Stimulated activated CD8-positive, alpha-beta memory T cell treated with anti-CD3 and anti-CD28 coated beads, Interleukin-2, amount 100 ng/mL, for 1 hour (primary cell): ENCODE measurements around the gene SMARCD1.
A peak's percentile ranks its signal among the peaks of the same experiment; 100 is the strongest.
"Not testable (repeated sequence)": the region's sequence is repeated elsewhere in the genome, so short reads cannot be mapped to it uniquely, and the experiment has no call there.

ENCODE experiments used
- DNase-seq, 2 donors: peaks; one replicate each; pipeline ENCODE4 v3.0.0-alpha.2; 2020; ENCODE audit warnings: low read depth in 2 of 2

The SMARCD1 gene

DNA sequence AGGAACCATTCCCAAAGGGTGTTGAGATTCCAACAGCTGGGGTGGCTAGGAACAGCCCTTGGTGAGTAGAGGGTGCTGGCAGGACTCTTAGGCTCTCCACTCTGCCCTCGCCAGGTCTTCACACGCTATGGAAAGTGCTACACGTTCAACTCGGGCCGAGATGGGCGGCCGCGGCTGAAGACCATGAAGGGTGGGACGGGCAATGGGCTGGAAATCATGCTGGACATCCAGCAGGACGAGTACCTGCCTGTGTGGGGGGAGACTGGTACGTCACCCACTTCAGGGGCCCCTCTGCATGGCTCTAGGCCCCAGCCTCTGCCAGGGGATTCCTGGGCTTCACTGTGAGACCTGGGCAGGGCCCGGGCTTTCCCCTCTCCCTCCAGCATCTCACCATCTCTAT lies 8.0 kb upstream of the SMARCD1 start:
- no peak for DNase-seq

DNA sequence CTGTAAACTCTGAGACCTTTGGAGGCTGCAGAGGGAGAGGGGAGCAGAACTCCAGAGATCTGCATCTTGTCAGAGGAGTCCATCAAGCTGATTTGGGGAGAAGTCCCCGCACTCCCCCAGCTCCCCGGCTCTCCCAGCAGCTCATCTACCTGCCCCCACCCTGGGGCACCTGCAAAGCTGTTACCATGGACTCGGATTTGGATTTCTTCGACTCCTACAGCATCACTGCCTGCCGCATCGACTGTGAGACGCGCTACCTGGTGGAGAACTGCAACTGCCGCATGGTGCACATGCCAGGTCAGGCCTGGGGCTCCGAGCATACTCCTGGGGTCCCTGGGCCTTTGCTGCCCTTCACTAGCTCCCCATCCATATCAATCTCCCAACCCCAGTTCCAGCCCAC lies 6.9 kb upstream of the SMARCD1 start:
- DNase-seq = no peak

DNA sequence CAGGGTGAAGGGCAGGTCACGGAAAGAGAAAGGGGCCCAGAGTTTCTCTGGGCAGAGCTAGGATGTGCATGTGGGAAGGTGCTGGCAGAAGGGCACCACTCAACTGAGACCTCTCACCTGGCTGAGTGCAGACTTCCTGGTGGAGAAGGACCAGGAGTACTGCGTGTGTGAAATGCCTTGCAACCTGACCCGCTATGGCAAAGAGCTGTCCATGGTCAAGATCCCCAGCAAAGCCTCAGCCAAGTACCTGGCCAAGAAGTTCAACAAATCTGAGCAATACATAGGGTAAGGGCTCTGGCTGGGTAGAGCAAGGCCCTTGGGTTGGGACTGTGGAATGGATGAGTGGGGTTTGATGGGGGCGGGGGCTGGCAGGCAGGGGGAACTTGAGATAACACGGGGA lies 5.4 kb upstream of the SMARCD1 start:
- DNase-seq = no peak

DNA sequence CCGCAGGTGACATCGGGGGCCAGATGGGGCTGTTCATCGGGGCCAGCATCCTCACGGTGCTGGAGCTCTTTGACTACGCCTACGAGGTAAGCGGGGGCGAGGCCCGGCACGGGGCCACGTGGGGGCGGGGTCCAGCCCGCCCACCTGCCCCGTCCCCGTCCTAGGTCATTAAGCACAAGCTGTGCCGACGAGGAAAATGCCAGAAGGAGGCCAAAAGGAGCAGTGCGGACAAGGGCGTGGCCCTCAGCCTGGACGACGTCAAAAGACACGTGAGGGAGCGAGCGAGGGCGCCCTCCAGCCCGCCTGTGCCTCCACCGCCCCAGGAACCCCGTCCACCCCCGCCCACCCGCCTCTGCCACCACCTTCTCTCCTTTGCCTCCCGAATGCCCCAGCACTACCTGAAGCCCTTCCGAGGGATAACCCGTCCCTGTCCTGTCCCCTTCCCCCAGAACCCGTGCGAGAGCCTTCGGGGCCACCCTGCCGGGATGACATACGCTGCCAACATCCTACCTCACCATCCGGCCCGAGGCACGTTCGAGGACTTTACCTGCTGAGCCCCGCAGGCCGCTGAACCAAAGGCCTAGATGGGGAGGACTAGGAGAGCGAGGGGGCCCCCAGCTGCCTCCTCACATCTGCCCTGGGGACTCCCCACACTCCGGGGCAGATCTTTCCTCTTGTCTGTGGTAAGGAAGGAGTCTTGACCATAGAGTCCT lies 3.9 kb upstream of the SMARCD1 start:
- no peak for DNase-seq

DNA sequence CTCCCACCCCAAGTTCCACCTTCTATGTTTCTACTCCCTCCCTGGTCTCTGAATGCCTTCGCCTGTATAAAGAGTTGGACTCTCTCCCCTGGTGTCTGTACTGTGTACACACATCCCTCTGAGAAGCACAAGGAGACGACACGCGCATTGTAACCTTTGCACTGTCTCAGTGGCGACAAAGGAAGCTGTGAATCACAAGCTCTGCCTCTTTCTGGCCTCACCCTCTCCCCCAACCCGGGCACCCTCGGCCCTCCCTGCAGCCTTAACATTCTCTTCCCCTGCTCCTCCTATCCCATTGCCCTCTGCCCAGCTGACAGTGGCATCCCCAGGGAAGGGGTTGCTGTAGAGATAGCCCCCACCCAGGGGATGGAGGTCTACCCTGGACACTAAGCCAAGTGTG lies 2.5 kb upstream of the SMARCD1 start:
- no peak for DNase-seq

DNA sequence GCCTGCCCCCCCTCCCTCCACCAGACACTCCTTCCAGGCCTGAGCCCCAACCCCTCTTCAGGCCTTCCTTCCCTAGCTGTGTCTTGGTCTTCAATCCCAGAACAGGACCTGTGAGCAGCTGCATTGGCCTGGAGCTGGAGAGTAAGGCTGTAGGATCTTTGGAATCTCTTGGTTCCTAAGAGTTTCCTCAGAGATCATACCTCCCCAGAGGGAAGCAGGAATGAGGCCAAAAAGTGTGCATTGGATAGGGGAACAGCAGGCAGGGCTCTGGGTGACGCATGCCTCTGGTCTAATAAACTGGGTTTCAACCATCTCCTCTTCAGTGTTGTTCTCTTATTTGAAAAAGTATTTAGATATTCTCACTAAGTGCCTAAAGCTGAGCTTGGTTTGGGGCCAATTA lies 1.8 kb upstream of the SMARCD1 start:
- no peak for DNase-seq

DNA sequence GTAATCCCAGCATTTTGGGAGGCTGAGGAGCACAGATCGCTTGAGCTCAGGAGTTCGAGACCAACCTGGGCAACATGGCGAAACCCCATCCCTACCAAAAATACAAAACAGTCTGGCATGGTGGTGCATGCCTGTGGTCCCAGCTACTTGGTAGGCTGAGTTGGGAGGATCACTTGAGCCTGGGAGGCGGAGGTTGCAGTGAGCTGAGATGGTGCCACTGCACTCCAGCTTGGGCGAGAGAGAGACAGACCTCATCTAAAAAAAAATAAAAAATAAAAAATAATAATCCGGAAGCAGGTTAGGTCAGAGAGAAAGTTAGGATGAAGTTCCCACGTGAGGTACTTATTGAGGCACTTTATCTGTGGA lies 750 bp upstream of the SMARCD1 start:
- not testable (repeated sequence) for DNase-seq

DNA sequence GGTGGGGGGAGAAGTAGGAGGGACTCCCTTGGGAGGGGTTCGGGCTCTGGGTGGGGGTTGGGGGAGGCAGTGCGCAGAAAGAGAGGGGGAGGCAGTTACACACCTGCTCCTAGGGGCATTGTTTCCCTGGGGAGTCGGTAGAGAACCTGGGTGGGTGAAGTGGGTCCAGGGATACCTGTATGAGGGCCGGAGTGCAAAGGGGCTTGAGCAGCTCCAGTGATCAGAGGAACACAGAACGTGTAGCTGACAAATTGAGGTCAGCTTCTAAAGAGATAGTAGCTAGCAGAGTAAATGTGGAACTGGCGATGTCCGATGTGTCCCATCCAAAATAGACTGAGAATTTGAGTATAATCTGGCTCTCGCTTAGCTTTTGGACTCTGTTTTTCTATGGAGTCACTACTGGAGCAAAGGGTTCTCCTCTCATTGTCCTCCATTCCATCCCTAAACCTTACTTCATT lies 502 bp downstream of the SMARCD1 start:
- no peak for DNase-seq

DNA sequence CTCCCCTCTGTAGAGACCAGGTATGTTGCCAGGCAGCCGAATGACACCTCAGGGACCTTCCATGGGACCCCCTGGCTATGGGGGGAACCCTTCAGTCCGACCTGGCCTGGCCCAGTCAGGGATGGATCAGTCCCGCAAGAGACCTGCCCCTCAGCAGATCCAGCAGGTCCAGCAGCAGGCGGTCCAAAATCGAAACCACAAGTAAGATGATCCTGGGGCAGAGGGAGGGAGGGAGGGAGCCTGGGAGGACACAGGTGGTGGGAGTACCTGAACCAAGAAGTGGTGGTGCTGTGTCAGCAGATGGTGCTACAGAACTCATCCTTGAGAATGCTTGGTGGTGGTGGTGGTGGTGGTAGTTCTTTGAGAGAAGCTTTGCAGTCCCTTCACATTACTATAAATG lies 1.0 kb downstream of the SMARCD1 start:
- no peak for DNase-seq

DNA sequence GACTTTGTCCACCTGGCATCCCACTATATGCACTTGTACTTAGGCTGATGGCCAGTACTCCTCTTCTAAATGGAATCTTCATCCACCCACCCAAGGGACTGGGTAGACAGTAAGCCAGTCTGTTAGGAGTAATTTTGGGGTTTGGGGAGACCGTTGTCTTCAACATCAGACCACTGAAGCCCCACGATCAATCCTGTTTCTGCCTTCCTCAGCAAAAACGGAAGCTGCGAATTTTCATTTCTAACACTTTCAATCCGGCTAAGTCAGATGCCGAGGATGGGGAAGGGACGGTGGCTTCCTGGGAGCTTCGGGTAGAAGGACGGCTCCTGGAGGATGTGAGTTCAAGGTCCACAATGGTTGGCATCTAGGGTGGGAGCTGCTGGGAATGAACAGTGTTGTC lies 2.0 kb downstream of the SMARCD1 start:
- DNase-seq = no peak

DNA sequence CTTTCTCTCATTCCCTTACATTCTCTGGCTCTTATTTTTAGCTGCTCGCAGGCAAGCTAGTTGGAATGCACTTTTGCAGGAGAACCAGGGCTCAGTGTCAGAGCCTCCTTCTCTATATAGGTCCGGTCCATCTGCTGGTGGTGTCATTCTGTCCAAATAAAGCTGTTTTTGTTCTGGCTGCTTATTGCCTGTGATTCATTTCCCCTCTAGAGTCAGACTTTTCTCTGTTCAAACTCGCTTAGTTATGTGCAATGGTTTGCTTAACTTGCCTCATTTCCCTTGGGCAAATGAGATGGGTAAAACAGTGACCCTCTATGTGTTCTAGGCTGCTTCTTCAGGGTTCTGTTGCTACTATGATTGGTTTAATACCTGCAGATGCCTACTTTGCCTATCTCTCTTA lies 2.9 kb downstream of the SMARCD1 start:
- no peak for DNase-seq

DNA sequence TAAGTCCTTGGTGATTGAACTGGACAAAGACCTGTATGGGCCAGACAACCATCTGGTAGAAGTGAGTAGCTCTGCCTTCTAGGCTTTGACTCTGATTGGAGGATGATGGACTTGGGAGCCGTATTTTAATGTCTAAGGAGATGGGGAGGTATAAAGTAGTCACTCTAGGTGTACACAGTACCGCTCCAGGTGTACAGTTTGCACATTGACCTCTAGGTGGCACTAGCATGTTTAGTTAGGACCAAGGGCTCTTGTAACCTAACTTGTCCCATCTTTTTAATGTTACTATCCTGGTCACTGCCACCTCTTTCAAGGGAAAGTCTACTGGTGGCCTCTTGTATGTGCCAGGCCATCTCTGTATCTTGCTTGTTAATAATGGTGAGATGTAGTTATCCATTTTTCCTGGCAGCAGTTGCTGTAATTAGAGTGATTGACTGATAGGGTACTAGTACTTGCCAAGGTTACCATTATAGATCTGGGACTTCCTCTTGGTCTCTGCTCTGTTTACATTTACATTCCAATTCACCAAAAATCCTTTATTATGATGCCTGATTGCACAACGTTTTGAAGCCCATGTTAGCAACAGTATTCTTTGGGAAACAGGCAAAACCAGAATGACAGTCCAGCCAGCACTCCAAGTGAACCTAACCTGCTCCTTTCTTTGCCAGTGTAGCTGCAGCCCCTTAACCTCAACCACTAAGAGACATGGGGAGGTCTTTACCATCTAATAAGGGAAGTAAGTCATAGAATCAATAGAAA lies 3.6 kb downstream of the SMARCD1 start:
- DNase-seq = peak; percentile 8 to 26

DNA sequence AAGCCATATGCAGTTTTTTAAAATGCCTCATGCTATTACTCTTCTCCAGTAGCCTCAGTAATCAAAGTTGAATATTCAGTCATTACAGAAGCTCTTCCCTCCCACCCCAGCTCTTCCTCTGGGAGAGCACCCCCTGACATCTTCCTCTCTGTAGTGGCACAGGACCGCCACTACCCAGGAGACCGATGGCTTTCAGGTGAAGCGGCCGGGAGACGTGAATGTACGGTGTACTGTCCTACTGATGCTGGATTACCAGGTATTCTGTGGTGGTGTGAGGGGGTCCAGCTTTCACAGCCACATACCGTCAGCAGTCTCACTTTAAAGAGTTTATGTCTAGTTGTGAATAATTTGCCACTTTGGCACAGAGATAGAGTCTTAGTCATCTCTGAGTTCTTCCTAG lies 4.6 kb downstream of the SMARCD1 start:
- DNase-seq = no peak

DNA sequence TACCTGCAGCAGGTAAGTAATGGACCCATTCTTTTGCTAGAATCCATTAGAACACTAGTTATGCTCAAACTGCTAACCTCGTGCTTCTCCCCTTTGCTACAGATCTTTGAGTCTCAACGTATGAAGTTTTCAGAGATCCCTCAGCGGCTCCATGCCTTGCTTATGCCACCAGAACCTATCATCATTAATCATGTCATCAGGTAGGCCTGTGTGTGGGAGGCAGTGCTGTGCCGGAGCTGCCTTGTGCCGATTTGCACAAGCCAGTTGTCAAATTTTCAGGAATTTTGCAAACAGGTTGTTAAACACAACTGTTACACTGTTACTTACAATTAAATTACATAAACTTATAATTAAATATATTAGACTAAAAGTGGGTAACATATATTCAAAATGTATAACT lies 5.2 kb downstream of the SMARCD1 start:
- no peak for DNase-seq

DNA sequence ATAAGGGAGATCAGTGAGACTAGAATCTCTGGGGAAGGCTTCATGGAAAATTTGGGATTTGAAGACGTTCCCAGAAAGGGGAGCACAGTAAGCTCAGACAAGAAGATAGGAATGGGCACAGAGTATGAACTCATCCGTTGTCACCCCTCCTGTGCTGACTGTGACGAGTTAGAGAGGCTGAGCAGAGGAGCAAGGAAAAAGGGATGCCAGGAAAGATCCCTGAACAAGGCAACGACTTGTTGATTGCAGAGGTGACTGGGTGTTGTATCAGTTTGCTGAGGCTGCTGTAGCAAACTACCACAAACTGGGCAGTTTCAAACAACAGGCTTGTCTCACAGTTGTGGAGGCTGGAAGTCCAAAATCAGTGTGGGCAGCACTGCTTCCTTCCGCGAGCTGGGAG lies 12.8 kb downstream of the SMARCD1 start:
- DNase-seq = no peak

DNA sequence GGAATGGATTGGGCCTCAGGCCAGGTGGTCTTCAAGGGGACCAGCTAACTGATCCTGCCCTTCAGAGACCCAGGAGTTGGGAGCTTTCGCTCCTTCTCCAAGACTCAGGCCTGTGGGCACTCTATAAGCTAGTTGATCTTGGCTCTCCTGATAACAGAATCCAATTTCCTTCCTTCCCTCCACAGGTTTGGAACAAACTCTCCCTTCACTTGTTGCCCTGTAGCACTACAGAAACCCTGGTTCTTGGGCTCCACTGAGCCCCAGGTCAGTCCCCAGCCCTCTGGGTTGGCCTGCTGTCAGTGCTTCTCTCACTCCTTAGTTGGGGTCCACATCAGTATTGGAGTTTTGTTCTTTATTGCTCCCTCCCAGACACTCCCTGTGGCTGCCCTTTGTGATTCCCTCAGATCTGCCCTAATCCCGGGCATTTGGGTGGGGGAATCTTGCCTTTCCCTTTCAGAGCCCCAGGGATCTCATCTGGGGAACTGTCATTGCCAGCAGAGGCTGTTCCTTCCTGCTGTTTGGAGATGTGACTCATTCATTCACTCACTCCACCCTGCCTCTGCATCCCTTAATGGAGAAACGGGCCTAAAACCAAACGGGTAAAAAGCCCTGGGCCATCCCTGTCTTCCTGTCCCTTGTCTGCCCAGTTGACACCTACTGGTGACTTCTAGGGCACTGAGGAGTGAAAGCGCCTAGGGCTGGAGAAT lies 14.3 kb downstream of the SMARCD1 start:
- no peak for DNase-seq

DNA sequence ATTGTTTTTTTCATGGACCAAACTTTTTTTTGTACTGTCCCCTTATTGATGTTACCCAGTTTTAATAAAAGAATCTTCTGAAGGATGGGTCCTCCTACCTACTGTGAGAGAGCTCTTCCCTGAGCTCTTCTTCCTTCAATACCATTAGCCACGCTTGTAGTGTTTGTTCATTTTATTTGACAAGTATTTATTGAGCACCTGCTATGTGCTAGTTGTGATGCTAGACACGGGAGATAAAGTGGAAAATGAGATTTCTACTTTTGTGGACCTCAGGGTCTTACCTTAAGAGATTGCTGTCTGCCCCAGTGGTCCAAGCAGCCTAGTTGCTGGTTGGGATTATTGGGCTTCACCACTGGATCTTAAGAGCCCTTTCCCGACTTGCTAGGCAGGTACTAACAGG lies 15.4 kb downstream of the SMARCD1 start:
- DNase-seq = no peak

DNA sequence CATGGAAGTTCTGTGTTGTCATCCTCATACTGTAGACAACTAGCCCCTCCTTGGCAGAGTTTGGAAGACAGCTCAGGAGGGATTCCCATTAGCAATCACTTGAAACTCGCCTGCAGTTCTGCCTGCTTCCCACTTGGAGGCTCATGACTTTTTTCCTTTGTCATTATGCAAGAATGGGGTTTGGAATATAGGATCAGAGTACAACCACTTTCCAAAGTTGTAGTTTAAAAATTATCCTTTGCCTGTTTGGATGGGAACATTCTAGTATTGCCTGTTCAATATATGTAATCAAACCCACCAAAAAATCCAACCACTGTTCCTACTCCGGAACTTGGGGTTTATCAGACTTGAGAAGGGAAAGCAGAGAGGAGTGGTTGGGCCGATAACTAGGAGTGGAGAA lies 16.5 kb downstream of the SMARCD1 start:
- DNase-seq = no peak

DNA sequence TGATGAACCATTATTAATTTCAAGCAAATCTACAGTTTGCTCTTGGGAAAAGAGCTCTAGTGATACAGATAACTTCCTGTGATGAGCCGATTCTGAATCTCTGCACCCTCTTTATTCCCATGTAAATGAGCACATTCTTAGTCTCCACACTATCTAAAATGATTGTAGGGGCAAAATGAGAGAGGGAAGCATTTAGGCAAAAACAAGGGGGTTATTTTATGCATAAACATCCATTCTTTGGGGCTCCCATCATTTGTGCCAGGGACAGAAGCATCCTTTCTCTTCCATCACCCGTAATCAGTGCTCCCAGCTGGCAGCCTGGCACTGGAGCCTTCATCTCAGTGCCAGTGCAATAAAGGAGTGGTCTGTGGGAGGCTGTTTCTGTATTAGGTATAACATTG lies 17.0 kb downstream of the SMARCD1 start:
- DNase-seq = no peak

DNA sequence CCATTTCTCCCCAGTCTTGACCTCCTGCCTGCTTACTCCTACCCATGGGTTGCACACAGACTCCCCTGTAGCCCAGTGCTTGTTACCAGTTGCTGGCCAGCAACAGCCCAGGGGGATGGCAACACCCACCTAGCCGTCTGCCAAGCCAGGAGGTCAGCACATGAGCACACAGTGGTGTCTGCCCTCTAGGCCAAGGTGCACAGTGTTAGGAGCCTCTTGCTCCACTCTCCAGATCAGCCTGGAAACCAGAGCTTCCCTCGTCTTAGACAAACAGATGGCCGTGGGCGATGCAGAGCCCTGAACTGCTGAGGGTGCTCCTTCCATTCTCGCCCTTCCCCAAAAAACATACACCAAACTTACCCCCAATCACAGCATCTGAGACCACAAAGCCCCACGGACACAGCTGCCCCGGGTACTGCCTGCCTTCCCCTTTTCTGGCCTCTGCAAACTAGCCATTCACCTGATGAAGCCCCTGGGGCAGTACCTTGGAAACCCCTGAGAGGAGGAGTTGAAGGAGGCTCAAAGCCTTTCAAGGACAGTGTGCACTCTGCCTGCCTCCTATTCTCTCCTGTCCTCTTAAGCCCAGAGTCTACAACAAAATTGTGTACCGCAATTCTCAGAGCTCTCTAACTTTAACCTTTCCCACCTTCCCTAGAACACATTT lies 17.6 kb downstream of the SMARCD1 start:
- DNase-seq = no peak

DNA sequence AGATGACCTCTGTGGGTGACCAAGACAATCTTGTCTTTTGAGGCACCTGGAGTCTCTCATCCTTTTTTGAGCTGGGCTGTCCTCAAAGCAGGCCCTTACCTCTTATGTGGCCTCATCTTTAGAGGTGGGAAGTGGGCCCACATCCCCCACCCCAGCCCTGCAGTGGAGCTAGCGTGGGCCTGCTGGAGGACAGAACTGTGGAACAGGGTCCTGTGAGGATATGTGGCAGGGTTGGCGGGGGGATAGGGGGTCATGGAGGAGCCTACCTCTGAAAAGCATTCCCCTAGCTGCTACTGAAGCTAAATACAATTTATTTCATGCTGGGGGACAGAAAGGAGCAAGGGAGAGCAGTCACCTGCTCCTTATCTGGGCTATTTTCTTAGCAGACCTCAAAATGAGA lies 18.2 kb downstream of the SMARCD1 start:
- DNase-seq = no peak

DNA sequence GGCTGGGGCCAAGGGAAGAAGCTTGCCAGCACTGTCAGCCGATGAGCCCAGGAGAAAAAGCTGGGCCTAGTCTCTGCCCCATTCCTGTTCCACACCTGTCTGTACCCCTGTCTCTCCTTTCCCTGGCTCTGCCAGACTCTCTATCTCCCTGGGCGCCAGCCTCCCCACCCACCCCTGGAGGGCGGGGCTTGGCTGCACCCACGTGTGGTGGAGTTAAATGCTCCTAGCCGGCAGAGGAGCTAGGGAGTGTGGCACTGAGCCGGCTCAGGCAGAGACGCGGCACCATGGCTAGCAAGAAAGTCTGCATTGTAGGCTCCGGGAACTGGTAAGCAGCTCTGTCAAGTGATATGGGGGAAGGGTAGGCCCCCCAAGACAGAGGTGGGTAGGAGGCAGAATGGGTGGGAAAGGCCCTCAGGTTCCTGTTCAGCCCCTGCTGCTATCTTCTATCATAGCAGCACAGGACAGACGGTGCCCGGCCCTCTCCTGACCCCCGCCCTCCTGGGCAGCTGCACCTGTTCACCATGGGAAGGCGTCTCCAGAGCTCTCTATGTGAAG lies 18.7 kb downstream of the SMARCD1 start, which contains the start of gene GPD1:
Gene GPD1, plus strand, starts transcription at position 242 of the 555 bp plus-strand sequence. Its CDS starts 43 bp downstream, at position 285.
- no peak for DNase-seq
